Epithelial cell of esophagus (primary cell): Measurements from ENCODE around the gene ABL1.
"Not testable (repeated sequence)": the region's sequence is repeated elsewhere in the genome, so short reads cannot be mapped to it uniquely, and the experiment has no call there.

ENCODE experiments used
- DNase-seq: peaks from one replicate; pipeline ENCODE4 v3.0.0; 2010; ENCODE audit warnings: low read depth
- H3K4me3 ChIP-seq: 2 replicates; pipeline ENCODE4 v1.5.1; 2011; ENCODE audit warnings: mild to moderate bottlenecking, low read length, control low read depth
- TF ChIP-seq, protein P1 (sequence below): IDR thresholded peaks from 2 replicates; pipeline ENCODE4 v1.5.1; 2011; ENCODE audit warnings: low read depth, mild to moderate bottlenecking, low read length, control low read depth, inconsistent platforms; ENCODE audit not compliant: insufficient read depth; ENCODE audit errors: missing control alignments

Gene ABL1

DNA sequence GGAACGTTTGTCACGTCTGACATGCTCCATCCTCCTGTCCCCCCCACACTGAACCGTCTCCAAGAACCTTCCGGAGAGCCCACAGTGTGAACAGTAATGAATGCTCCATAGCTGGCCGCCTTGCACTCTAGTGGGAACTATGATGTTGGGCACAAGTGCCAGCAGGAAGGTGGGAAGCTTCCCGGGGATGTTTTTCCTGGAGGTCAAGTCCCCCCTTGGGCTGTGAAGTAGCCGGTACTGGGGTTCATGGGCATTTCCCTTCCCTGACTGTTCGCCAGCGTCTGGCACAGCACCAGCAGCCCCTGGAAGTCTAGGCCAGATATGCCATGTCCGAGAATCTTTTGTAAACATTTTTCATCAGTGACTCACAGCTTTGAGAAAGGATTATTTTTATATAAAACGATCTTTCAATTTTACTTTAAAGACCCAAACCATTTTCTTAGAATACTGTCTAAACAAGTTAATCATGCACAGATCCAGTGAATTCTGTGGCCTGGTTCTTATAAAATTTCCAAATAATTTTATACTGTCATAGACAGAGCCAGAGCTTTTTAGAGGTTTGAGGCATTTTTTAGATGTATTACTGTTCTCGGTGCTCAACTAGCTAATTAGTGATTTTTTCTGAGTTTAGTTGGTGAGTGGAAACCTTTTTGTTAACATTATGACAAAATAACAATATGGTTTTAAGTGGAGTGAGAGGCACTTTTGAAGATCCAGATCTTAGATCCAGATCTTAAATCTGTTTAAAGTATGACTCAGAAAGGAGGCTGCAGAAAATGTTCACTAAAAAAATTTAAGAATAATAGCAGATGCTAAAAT lies 11.6 kb downstream of the ABL1 start:
- peak; percentile 39 for DNase-seq
- no peak overlapping the region for H3K4me3 ChIP-seq
- TF ChIP-seq, protein P1, sequence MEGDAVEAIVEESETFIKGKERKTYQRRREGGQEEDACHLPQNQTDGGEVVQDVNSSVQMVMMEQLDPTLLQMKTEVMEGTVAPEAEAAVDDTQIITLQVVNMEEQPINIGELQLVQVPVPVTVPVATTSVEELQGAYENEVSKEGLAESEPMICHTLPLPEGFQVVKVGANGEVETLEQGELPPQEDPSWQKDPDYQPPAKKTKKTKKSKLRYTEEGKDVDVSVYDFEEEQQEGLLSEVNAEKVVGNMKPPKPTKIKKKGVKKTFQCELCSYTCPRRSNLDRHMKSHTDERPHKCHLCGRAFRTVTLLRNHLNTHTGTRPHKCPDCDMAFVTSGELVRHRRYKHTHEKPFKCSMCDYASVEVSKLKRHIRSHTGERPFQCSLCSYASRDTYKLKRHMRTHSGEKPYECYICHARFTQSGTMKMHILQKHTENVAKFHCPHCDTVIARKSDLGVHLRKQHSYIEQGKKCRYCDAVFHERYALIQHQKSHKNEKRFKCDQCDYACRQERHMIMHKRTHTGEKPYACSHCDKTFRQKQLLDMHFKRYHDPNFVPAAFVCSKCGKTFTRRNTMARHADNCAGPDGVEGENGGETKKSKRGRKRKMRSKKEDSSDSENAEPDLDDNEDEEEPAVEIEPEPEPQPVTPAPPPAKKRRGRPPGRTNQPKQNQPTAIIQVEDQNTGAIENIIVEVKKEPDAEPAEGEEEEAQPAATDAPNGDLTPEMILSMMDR = no peak

DNA sequence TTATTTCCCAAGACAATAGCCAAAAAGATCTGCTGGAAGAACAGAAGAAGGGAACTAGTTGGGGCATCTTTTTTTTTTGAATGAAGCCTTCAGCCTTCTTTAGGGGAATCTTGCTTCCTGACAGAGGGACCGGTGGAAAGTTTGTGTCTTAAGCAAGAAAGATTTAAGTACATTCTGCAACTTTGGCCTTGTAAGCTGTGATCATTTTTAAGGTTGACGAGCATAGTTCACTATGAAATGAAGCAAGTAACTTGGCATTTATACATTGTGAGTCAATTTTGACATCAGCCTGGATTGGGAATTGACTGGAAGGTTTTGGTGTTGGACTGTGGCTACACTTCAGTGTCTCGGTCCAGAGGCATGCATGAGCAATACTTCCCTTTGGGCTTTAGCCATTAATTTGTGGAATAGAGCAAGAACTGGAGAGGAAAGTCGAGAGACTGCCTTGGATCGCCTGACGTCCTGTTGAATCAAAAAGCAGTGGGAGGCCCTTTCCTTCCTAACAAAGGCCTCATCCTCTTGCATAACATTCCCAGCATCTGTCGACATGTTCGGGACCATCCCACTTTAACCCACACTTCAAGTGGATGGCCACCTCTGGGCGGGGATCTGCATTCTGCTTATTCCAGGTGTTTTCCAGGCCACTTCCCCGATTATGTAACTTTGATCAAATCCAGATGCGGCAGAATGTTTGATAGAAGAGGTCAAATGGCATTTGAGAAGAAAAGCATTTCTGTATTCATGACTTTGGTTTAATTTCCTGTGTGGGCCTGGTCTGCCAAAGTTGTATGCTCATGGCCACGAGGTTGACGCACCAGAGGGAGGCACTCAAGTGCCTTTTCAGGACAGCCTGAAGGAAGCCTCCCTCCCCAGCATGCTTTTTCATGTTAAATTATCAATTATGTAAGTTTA lies 12.5 kb downstream of the ABL1 start:
- no peak overlapping the region for H3K4me3 ChIP-seq
- peak; percentile 97 for DNase-seq
- TF ChIP-seq, protein P1 = peak; percentile 30

DNA sequence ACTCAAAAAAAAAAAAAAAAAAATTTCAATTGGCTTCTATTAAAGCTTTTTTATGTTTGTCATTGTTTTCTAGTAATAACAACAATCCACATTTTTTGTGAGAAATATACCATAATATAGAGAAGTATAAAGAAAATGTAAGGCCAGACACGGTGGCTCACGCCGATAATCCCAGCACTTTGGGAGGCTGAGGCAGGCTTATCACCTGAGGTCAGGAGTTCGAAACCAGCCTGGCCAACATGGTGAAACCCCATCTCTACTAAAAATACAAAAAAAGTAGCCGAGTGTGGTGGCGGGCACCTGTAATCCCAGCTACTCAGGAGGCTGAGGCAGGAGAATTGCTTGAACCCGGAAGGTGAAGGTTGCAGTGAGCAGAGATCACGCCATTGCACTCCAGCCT lies 13.5 kb downstream of the ABL1 start:
- H3K4me3 ChIP-seq, DNase-seq: not testable (repeated sequence)

DNA sequence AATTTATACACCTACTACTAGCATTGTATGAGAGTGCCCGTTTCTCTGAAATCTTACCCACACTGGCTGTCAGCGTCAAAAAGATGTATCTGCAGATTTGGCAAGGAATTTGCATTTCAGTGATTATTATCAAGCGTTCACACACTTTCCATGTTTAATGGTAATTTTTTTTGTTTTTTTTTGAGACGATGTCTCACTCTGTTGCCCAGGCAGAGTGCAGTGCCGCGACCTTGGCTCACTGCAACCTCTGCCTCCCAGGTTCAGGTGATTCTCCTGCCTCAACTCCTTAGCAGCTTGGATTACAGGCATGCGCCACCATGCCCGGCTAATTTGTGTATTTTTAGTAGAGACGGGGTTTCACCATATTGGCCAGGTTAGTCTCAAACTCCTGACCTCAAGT lies 14.3 kb downstream of the ABL1 start:
- no peak for DNase-seq
- TF ChIP-seq, protein P1 = no peak
- H3K4me3 ChIP-seq = no peak overlapping the region

DNA sequence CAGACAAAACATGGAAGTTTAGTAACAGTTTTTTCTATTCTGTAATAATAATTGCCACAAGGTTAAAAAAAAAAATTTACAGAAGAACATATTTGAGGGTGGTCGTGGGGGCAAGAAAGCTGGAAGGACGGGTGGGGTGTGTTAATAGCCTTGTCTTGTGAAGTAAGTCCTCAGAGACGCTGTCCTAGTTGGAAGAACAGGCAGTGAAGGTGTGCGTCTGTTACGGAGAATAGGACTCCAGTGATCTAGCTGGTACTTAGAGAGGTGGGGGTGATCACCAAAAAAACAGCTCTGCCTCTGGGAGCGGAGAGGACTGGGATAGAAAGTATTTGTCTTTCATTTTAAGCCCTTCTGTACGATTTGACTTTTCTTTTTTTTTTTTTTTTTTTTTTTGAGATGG lies 17.7 kb downstream of the ABL1 start:
- DNase-seq = no peak
- no peak overlapping the region for H3K4me3 ChIP-seq
- TF ChIP-seq, protein P1 = no peak

DNA sequence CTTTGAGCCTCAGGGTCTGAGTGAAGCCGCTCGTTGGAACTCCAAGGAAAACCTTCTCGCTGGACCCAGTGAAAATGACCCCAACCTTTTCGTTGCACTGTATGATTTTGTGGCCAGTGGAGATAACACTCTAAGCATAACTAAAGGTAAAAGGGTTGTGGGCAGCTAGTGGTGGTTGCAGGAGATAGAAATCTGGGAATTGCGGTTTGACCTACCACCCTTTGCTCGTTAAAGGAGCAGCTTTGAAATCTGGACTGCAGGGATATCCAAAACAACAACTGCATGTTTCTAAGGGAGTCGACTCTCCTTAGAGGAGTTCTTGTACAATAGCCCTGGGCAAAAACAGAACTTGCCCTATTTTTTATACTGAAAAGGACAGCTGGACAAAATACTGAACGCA lies 19.0 kb downstream of the ABL1 start:
- no peak overlapping the region for H3K4me3 ChIP-seq
- DNase-seq = no peak
- TF ChIP-seq, protein P1 = no peak

GRCh38 chr9:130854835-130855234 lies 19.8 kb downstream of the ABL1 start:
- DNase-seq = no peak
- TF ChIP-seq, protein P1 = no peak
- H3K4me3 ChIP-seq = no peak overlapping the region
